Kidney (tissue), 14 donors: ENCODE measurements around the gene ENTREP1. TPM values are rescaled to one million over a fixed set of nuclear protein-coding genes. Genes with fewer than 3 reads are reported as not detected.

Source experiments
- DNase-seq, 5 donors: peaks; one replicate each; pipeline ENCODE4 v3.0.0-alpha.2; 2013 to 2020
- FAIRE-seq: peaks from 2 replicates; lab custom pipeline; 2012; peaks lifted over from hg19 to GRCh38; lab: Jason Lieb, UNC
- H3K27ac ChIP-seq, 2 donors: one replicate each; pipeline ENCODE4 v1.7.0; 2013; ENCODE audit warnings: low read depth in 2 of 2, low read length in 2 of 2, inconsistent platforms in 1 of 2
- H3K27me3 ChIP-seq: one replicate; pipeline ENCODE4 v1.7.1; 2013; ENCODE audit warnings: low read length, inconsistent platforms; ENCODE audit not compliant: control insufficient read depth, insufficient read depth
- H3K36me3 ChIP-seq, 3 donors: one replicate each; pipeline versions ENCODE4 v1.7.0 to v1.7.1; 2013; ENCODE audit warnings: low read length in 3 of 3, control low read depth in 1 of 3, inconsistent platforms in 1 of 3; ENCODE audit not compliant: insufficient read depth in 3 of 3, control insufficient read depth in 2 of 3
- H3K4me1 ChIP-seq, 3 donors: one replicate each; pipeline versions ENCODE4 v1.7.0 to v1.7.1; 2013; ENCODE audit warnings: low read length in 3 of 3, inconsistent platforms in 1 of 3, low read depth in 1 of 3; ENCODE audit not compliant: control insufficient read depth in 2 of 3, insufficient read depth in 2 of 3
- H3K4me3 ChIP-seq, 3 donors: one replicate each; pipeline versions ENCODE4 v1.7.0 to v1.8.1; 2013; ENCODE audit warnings: low read length in 3 of 3, control low read depth in 1 of 3, inconsistent platforms in 1 of 3
- H3K9ac ChIP-seq, 3 donors: one replicate each; pipeline versions ENCODE4 v1.7.0 to v1.7.1; 2013; ENCODE audit warnings: low read length in 3 of 3, control low read depth in 1 of 3, inconsistent platforms in 1 of 3
- H3K9me3 ChIP-seq, 3 donors: one replicate each; pipeline versions ENCODE4 v1.7.0 to v1.7.1; 2013; ENCODE audit warnings: low read length in 3 of 3, control low read depth in 1 of 3, inconsistent platforms in 1 of 3; ENCODE audit not compliant: control insufficient read depth in 2 of 3, insufficient read depth in 1 of 3
- intact Hi-C: fragments of 100-400 bp; cut with DNase I; formaldehyde crosslinking; loops from one replicate; pipeline ENCODE4 v1.11.1; 2022
- polyA plus RNA-seq: library from polyadenylated mRNA; stranded (reverse); fragments of 350-450 nt; fragmentation: Illumina TruSeq; extraction: RNeasy Lipid Tissue Mini Kit (QIAGEN cat#74804); gene quantifications from one replicate; pipeline ENCODE4 v1.2.3, GENCODE V29; 2014; ENCODE audit warnings: low read depth, low replicate concordance; ENCODE audit not compliant: insufficient read depth
- total RNA-seq: library from RNA; stranded (reverse); fragmentation: NEBNext Ultra II Directional; extraction: Animal tissue kit (Norgen Biotek cat#: 25700); gene quantifications from one replicate; pipeline ENCODE4 v1.2.1, GENCODE V29; 2021
- TF ChIP-seq, protein P1 (sequence below): IDR thresholded peaks from 3 replicates; pipeline ENCODE4 v1.5.1; 2012; ENCODE audit warnings: mild to moderate bottlenecking, moderate library complexity, borderline replicate concordance; ENCODE audit not compliant: insufficient read depth; ENCODE audit errors: extremely low read depth
- donor health status: control.
- donor health status: control.
- donor health status: control.
- donor health status: control.
- donor health status: control.
- donor health status: DM: yes; HTN: yes; CAD: no.
- donor health status: Normal renal cell carcinoma (clear cell type).

Gene ENTREP1
- total and polyA plus RNA-seq, 2 donors from 2014 or later, result 7.5 to 8.6 TPM

DNA sequence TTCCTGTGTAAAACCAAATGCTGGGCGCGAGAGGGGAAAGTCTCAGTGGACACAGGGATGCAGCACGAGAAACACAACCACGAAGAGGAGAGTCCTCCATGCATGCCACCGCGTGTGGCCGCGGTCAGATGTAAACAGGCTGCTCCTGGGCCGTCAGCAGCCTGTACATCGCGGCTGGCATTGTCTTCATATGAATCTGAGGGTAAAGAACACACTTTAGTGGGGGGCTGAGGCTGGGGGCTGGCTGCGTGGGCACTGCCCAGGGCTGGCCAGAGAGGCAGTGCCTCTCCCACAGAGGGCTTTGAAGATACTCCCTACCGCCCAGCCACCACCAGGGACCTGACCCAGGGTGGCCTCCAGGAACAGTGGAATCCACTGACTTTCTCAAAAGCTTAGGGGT is 106.2 kb downstream of the ENTREP1 start:
- intact Hi-C loops, result no loop called here
- H3K36me3 ChIP-seq, result peaks cover 0 to 4% (median 0%) of the 10 kb centered on the region in 3 donors
- no peaks in the 10 kb centered on the region for H3K9me3 ChIP-seq
- no peak for FAIRE-seq
- H3K9ac ChIP-seq, result no peak overlapping the region
- TF ChIP-seq, protein P1, sequence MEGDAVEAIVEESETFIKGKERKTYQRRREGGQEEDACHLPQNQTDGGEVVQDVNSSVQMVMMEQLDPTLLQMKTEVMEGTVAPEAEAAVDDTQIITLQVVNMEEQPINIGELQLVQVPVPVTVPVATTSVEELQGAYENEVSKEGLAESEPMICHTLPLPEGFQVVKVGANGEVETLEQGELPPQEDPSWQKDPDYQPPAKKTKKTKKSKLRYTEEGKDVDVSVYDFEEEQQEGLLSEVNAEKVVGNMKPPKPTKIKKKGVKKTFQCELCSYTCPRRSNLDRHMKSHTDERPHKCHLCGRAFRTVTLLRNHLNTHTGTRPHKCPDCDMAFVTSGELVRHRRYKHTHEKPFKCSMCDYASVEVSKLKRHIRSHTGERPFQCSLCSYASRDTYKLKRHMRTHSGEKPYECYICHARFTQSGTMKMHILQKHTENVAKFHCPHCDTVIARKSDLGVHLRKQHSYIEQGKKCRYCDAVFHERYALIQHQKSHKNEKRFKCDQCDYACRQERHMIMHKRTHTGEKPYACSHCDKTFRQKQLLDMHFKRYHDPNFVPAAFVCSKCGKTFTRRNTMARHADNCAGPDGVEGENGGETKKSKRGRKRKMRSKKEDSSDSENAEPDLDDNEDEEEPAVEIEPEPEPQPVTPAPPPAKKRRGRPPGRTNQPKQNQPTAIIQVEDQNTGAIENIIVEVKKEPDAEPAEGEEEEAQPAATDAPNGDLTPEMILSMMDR, result no peak
- no peak overlapping the region for H3K4me3 ChIP-seq
- H3K27ac ChIP-seq, result no peak overlapping the region
- H3K4me1 ChIP-seq, result no peaks in the 10 kb centered on the region
- DNase-seq, result no peak
- H3K27me3 ChIP-seq, result no peaks in the 10 kb centered on the region

GRCh38 chr9:69431777-69432176 is 106.8 kb downstream of the ENTREP1 start:
- H3K4me3 ChIP-seq, result no peak overlapping the region
- H3K36me3 ChIP-seq, result peaks cover 0 to 4% (median 0%) of the 10 kb centered on the region in 3 donors
- no peak for FAIRE-seq
- TF ChIP-seq, protein P1, result no peak
- no peaks in the 10 kb centered on the region for H3K4me1 ChIP-seq
- intact Hi-C loops, result no loop called here
- no peaks in the 10 kb centered on the region for H3K9me3 ChIP-seq
- DNase-seq, result no peak
- no peak overlapping the region for H3K9ac ChIP-seq
- no peak overlapping the region for H3K27ac ChIP-seq
- H3K27me3 ChIP-seq, result no peaks in the 10 kb centered on the region

DNA sequence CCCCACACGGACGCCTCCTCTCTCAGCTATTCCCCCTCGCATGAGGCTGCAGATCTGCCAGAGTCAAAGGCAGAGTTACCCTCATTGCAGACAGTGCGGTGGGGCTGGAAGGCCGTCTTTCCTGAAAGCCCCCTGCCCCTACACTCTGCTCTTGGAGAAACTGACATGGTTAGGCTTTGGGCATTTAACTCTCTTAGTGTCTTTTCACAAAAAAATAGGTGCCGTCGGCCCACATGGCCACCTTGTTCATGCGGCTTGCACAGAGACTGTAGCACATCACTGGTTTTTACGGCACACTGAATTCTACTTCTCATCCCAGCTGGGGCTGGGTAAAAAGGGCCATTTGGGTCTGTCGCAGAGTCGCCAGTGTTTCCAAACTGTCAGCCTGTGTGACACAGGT is 107.6 kb downstream of the ENTREP1 start:
- no peak for DNase-seq
- Histone ChIP-seq H3K4me1 (no peaks in the 10 kb centered on the region), H3K9ac (no peak overlapping the region)

More for the DNA sequence above, 107.6 kb downstream of the ENTREP1 start:
- Histone ChIP-seq H3K27ac (no peak overlapping the region), H3K4me3 (no peak overlapping the region), H3K9me3 (no peaks in the 10 kb centered on the region), H3K36me3 (peaks cover 0 to 4% (median 0%) of the 10 kb centered on the region in 3 donors), H3K27me3 (no peaks in the 10 kb centered on the region)
- FAIRE-seq, result no peak
- TF ChIP-seq, protein P1, result no peak
- intact Hi-C loops, result no loop called here
